SJSA1 (cell line): ENCODE measurements around the gene MAN1A2. TPM values are rescaled to one million over a fixed set of nuclear protein-coding genes. Genes with fewer than 3 reads are reported as not detected.
"Not testable (repeated sequence)": the region's sequence is repeated elsewhere in the genome, so short reads cannot be mapped to it uniquely, and the experiment has no call there.

Experiments
- DNase-seq, 2 experiments: peaks; one replicate each; pipeline ENCODE4 v3.0.0-alpha.2; 2015 to 2020; ENCODE audit warnings: low spot score in 2 of 2, low read depth in 1 of 2
- H3K27ac ChIP-seq: fragments of 250-450 bp; sonication (Bioruptor Pico); 2 replicates; pipeline ENCODE4 v1.5.1; 2020; ENCODE audit warnings: mild to moderate bottlenecking, moderate library complexity
- H3K27me3 ChIP-seq: fragments of 250-450 bp; sonication (Bioruptor Pico); replicated peaks from 2 replicates; pipeline ENCODE4 v1.5.1; 2020; ENCODE audit warnings: mild to moderate bottlenecking, moderate library complexity
- H3K36me3 ChIP-seq: fragments of 250-450 bp; sonication (Bioruptor Pico); 2 replicates; pipeline ENCODE4 v1.5.1; 2020; ENCODE audit warnings: mild to moderate bottlenecking
- H3K4me1 ChIP-seq: fragments of 250-450 bp; sonication (Bioruptor Pico); replicated peaks from 2 replicates; pipeline ENCODE4 v1.6.1; 2021; ENCODE audit warnings: mild to moderate bottlenecking
- H3K4me3 ChIP-seq: fragments of 250-450 bp; sonication (Bioruptor Pico); 2 replicates; pipeline ENCODE4 v1.5.1; 2020; ENCODE audit warnings: mild to moderate bottlenecking
- H3K9me3 ChIP-seq: fragments of 250-450 bp; sonication (Bioruptor Pico); replicated peaks from 2 replicates; pipeline ENCODE4 v1.5.1; 2020; ENCODE audit warnings: mild to moderate bottlenecking
- total RNA-seq: library from RNA; depleted of rRNA; stranded (reverse); fragments of >200 nt; shearing (Covaris generic); gene quantifications from 2 replicates; pipeline ENCODE4 v1.2.3, GENCODE V29; 2014

Gene MAN1A2
- total RNA-seq, 1 experiment from 2014 or later, result 44.6 TPM

- no peak for DNase-seq
- Histone ChIP-seq H3K27me3 (no peaks in the 10 kb centered on the region), H3K9me3 (no peaks in the 10 kb centered on the region), H3K4me1 (no peaks in the 10 kb centered on the region), H3K27ac (no peak overlapping the region), H3K36me3 (no peaks in the 10 kb centered on the region), H3K4me3 (no peak overlapping the region)
Observed at GRCh38 chr1:117342397-117342796, 24.9 kb upstream of the MAN1A2 start.

- no peak for DNase-seq
- no peaks in the 10 kb centered on the region for H3K4me1 ChIP-seq
Observed at GRCh38 chr1:117346206-117346928, 20.9 kb upstream of the MAN1A2 start.

GRCh38 chr1:117347907-117348306 is 19.3 kb upstream of the MAN1A2 start:
- no peaks in the 10 kb centered on the region for H3K36me3 ChIP-seq
- no peak for DNase-seq
- H3K4me1 ChIP-seq, result no peaks in the 10 kb centered on the region

More at GRCh38 chr1:117346206-117346928, 20.9 kb upstream of the MAN1A2 start:
- Histone ChIP-seq H3K36me3 (no peaks in the 10 kb centered on the region), H3K27ac (no peak overlapping the region), H3K27me3 (no peaks in the 10 kb centered on the region), H3K4me3 (no peak overlapping the region), H3K9me3 (no peaks in the 10 kb centered on the region)

GRCh38 chr1:117352695-117353094 is 14.6 kb upstream of the MAN1A2 start:
- H3K27me3 ChIP-seq, H3K9me3 ChIP-seq, H3K36me3 ChIP-seq, H3K4me1 ChIP-seq, H3K27ac ChIP-seq, H3K4me3 ChIP-seq, DNase-seq: not testable (repeated sequence)

More at GRCh38 chr1:117347907-117348306, 19.3 kb upstream of the MAN1A2 start:
- Histone ChIP-seq H3K4me3 (no peak overlapping the region), H3K9me3 (no peaks in the 10 kb centered on the region), H3K27ac (no peak overlapping the region), H3K27me3 (no peaks in the 10 kb centered on the region)

- not testable (repeated sequence) for H3K27ac ChIP-seq, H3K36me3 ChIP-seq, H3K4me3 ChIP-seq, H3K27me3 ChIP-seq, H3K4me1 ChIP-seq, H3K9me3 ChIP-seq, DNase-seq
Observed at GRCh38 chr1:117357833-117358603, 9.2 kb upstream of the MAN1A2 start.

GRCh38 chr1:117358604-117358887 is 8.7 kb upstream of the MAN1A2 start:
- H3K27ac ChIP-seq, H3K9me3 ChIP-seq, H3K4me1 ChIP-seq, DNase-seq, H3K36me3 ChIP-seq, H3K4me3 ChIP-seq, H3K27me3 ChIP-seq: not testable (repeated sequence)

- Histone ChIP-seq H3K27ac (no peak overlapping the region), H3K27me3 (no peaks in the 10 kb centered on the region), H3K4me1 (no peaks in the 10 kb centered on the region), H3K9me3 (no peaks in the 10 kb centered on the region), H3K4me3 (no peak overlapping the region), H3K36me3 (no peaks in the 10 kb centered on the region)
- DNase-seq, result no peak
Observed at GRCh38 chr1:117359561-117360289, 7.5 kb upstream of the MAN1A2 start.

GRCh38 chr1:117362986-117363385 is 4.3 kb upstream of the MAN1A2 start:
- no peaks in the 10 kb centered on the region for H3K27me3 ChIP-seq
- H3K27ac ChIP-seq, result no peak overlapping the region
- H3K4me3 ChIP-seq, result no peak overlapping the region
- peaks cover 13% of the 10 kb centered on the region for H3K36me3 ChIP-seq
- 0 out of 2 replicates have a peak, but pooled peaks cover 4% of the 10 kb centered on the region for H3K9me3 ChIP-seq
- H3K4me1 ChIP-seq, result peaks cover 10% of the 10 kb centered on the region
- no peak for DNase-seq

- Histone ChIP-seq H3K4me3 (no peak overlapping the region), H3K4me1 (peaks cover 10% of the 10 kb centered on the region), H3K27ac (no peak overlapping the region), H3K27me3 (no peaks in the 10 kb centered on the region), H3K9me3 (0 out of 2 replicates have a peak, but pooled peaks cover 4% of the 10 kb centered on the region), H3K36me3 (peaks cover 13% of the 10 kb centered on the region)
- no peak for DNase-seq
Observed at GRCh38 chr1:117363571-117364048, 3.6 kb upstream of the MAN1A2 start.

GRCh38 chr1:117364240-117364639 is 3.0 kb upstream of the MAN1A2 start:
- H3K36me3 ChIP-seq, result peaks cover 13% of the 10 kb centered on the region
- H3K27me3 ChIP-seq, result no peaks in the 10 kb centered on the region
- peaks cover 10% of the 10 kb centered on the region for H3K4me1 ChIP-seq
- H3K4me3 ChIP-seq, result no peak overlapping the region
- no peak overlapping the region for H3K27ac ChIP-seq
- DNase-seq, result no peak
- H3K9me3 ChIP-seq, result 0 out of 2 replicates have a peak, but pooled peaks cover 4% of the 10 kb centered on the region

GRCh38 chr1:117365350-117366176 is 1.7 kb upstream of the MAN1A2 start:
- H3K9me3 ChIP-seq, result 0 out of 2 replicates have a peak, but pooled peaks cover 4% of the 10 kb centered on the region
- H3K4me1 ChIP-seq, result peaks cover 14% of the 10 kb centered on the region
- peak in 1 of 2 experiments; percentile 6 for DNase-seq
- H3K4me3 ChIP-seq, result peak overlapping the region; percentile 98
- H3K36me3 ChIP-seq, result peaks cover 13% of the 10 kb centered on the region
- no peak overlapping the region; the same call in 1 of the 2 replicates for H3K27ac ChIP-seq
- H3K27me3 ChIP-seq, result no peaks in the 10 kb centered on the region

GRCh38 chr1:117366177-117367045 is 838 bp upstream of the MAN1A2 start:
- H3K4me1 ChIP-seq, result peaks cover 14% of the 10 kb centered on the region
- H3K27ac ChIP-seq, result peak overlapping the region; percentile 85
- no peaks in the 10 kb centered on the region for H3K27me3 ChIP-seq
- 0 out of 2 replicates have a peak, but pooled peaks cover 4% of the 10 kb centered on the region for H3K9me3 ChIP-seq
- peak overlapping the region; percentile 98 for H3K4me3 ChIP-seq
- DNase-seq, result peak; percentile 82 to 94
- H3K36me3 ChIP-seq, result peaks cover 13% of the 10 kb centered on the region
